ENCODE data around the gene MVK. TPM values are rescaled to one million over a fixed set of nuclear protein-coding genes. Genes with fewer than 3 reads are reported as not detected.
A peak's percentile ranks its signal among the peaks of the same experiment; 100 is the strongest.

Gene MVK
- total RNA-seq, 1 experiment from 2014 or later = 19.2 TPM

GRCh38 chr12:109555431-109556315 is 17.9 kb upstream of the MVK start:
- no peaks in the 10 kb centered on the region for H3K79me1 ChIP-seq (ENCODE audit: insufficient read depth, low read depth, low read length, poor library complexity, severe bottlenecking)
- no CpG with 5 or more reads among the region's 18 CpGs for WGBS (ENCODE audit: extremely low coverage, insufficient read length, low lambda C conversion rate)

More at GRCh38 chr12:109555431-109556315, 17.9 kb upstream of the MVK start:
- H3K27ac Mint-ChIP-seq = peak overlapping the region in 2 of 3 experiments; percentile 52 to 79; a peak in 3 of 7 replicates
- H3K23me2 ChIP-seq (ENCODE audit: insufficient read length, low read depth, low read length, poor library complexity, severe bottlenecking) = no peaks in the 10 kb centered on the region
- no peak overlapping the region for H2BK20ac ChIP-seq (ENCODE audit: low read depth, low read length, poor library complexity, severe bottlenecking)
- no peak overlapping the region for H3K9ac ChIP-seq (ENCODE audit: extremely low read depth, insufficient read length, low read length)
- no peak overlapping the region for H2BK12ac ChIP-seq (ENCODE audit: insufficient read length, low read depth, low read length)
- H4K5ac ChIP-seq (ENCODE audit: insufficient read length, low read depth, low read length) = no peak overlapping the region
- DNase-seq = no peak
- H3K36me3 Mint-ChIP-seq (ENCODE audit: insufficient read depth in 1 of 3, low read depth in 3 of 3) = peaks cover 0 to 3% (median 2%) of the 10 kb centered on the region in 3 experiments; a peak in 4 of 7 replicates
- H2BK5ac ChIP-seq (ENCODE audit: insufficient read length, low read length) = no peak overlapping the region
- no peak overlapping the region for H3K14ac ChIP-seq (ENCODE audit: insufficient read depth, low read length)
- H3K4ac ChIP-seq (ENCODE audit: low read depth, low read length) = no peak overlapping the region
- peaks cover 6% of the 10 kb centered on the region for H3K27me3 Mint-ChIP-seq (ENCODE audit: low read depth)
- no peaks in the 10 kb centered on the region for H3K79me2 ChIP-seq (ENCODE audit: insufficient read depth, low read length)
- H2BK15ac ChIP-seq (ENCODE audit: low read depth, low read length) = no peak overlapping the region
- H3K23ac ChIP-seq (ENCODE audit: insufficient read length, low read depth, low read length) = no peak overlapping the region
- H3K27me3 ChIP-seq (ENCODE audit: insufficient read depth, low read length) = no peaks in the 10 kb centered on the region
- H3K4me3 Mint-ChIP-seq = no peak overlapping the region
- H2AFZ ChIP-seq (ENCODE audit: low read length) = no peak overlapping the region
- H2BK120ac ChIP-seq (ENCODE audit: low read depth, low read length, poor library complexity, severe bottlenecking) = no peak overlapping the region
- no peak overlapping the region for H3K18ac ChIP-seq (ENCODE audit: insufficient read length, low read depth, low read length)
- H3K4me1 Mint-ChIP-seq = peaks cover 2 to 3% of the 10 kb centered on the region in 2 experiments; a peak in 3 of 4 replicates
- TF ChIP-seq, protein P1, sequence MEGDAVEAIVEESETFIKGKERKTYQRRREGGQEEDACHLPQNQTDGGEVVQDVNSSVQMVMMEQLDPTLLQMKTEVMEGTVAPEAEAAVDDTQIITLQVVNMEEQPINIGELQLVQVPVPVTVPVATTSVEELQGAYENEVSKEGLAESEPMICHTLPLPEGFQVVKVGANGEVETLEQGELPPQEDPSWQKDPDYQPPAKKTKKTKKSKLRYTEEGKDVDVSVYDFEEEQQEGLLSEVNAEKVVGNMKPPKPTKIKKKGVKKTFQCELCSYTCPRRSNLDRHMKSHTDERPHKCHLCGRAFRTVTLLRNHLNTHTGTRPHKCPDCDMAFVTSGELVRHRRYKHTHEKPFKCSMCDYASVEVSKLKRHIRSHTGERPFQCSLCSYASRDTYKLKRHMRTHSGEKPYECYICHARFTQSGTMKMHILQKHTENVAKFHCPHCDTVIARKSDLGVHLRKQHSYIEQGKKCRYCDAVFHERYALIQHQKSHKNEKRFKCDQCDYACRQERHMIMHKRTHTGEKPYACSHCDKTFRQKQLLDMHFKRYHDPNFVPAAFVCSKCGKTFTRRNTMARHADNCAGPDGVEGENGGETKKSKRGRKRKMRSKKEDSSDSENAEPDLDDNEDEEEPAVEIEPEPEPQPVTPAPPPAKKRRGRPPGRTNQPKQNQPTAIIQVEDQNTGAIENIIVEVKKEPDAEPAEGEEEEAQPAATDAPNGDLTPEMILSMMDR (conservative IDR thresholded peaks at IDR 0.05) = no peak
- H3K56ac ChIP-seq (ENCODE audit: insufficient read length, low read depth, low read length) = no peak overlapping the region
- no peaks in the 10 kb centered on the region for H3K9me3 Mint-ChIP-seq
- no peak overlapping the region for H4K91ac ChIP-seq (ENCODE audit: insufficient read length, low read depth, low read length)
- H4K20me1 ChIP-seq (ENCODE audit: control insufficient read depth, insufficient read depth, insufficient read length) = no peaks in the 10 kb centered on the region
- H3T11ph ChIP-seq (ENCODE audit: low read length) = no peak overlapping the region
- no peaks in the 10 kb centered on the region for H3K4me1 ChIP-seq (ENCODE audit: insufficient read depth, low read length)
- H3K27ac ChIP-seq (ENCODE audit: insufficient read length, low read depth, low read length) = no peak overlapping the region
- no peak overlapping the region for H2AK5ac ChIP-seq (ENCODE audit: insufficient read length, low read length)
- no peaks in the 10 kb centered on the region for H3K9me3 ChIP-seq (ENCODE audit: control insufficient read depth, low read depth, low read length)
- no peak overlapping the region for H4K8ac ChIP-seq (replicated peaks; ENCODE audit: insufficient read length, low read depth, low read length)
- H3K4me2 ChIP-seq (ENCODE audit: insufficient read depth, insufficient read length, low read length) = no peak overlapping the region

Data from H9 (cell line).